CD1c-positive myeloid dendritic cell (primary cell): ENCODE measurements around the gene GRIN3A.

Source experiments
- DNase-seq: peaks from one replicate; pipeline ENCODE4 v3.0.0-alpha.2; 2016; ENCODE audit errors: extremely low spot score

The GRIN3A gene

DNA sequence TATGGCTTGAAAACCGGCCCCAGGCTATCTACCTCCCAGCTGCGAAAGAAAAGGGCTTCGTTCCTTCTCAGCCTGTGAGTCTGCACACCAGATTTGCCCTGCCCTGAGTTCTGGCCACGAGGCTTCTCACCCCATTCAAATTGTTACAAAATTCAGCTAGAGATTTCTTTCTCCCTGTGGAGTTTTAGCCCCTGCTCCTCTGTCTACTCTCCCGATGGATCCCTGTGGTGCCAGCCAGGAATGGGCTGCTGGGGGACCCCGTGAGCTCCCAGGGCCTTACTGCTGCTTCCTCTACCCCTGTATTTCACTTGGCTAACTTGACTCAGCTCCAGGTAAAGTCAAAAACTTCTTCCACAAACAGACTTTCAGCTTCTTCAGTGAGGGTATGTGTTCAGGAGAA, 214.1 kb downstream of the GRIN3A start:
- DNase-seq = no peak
